ENCODE data around the gene TMEM125.

Gene TMEM125

DNA sequence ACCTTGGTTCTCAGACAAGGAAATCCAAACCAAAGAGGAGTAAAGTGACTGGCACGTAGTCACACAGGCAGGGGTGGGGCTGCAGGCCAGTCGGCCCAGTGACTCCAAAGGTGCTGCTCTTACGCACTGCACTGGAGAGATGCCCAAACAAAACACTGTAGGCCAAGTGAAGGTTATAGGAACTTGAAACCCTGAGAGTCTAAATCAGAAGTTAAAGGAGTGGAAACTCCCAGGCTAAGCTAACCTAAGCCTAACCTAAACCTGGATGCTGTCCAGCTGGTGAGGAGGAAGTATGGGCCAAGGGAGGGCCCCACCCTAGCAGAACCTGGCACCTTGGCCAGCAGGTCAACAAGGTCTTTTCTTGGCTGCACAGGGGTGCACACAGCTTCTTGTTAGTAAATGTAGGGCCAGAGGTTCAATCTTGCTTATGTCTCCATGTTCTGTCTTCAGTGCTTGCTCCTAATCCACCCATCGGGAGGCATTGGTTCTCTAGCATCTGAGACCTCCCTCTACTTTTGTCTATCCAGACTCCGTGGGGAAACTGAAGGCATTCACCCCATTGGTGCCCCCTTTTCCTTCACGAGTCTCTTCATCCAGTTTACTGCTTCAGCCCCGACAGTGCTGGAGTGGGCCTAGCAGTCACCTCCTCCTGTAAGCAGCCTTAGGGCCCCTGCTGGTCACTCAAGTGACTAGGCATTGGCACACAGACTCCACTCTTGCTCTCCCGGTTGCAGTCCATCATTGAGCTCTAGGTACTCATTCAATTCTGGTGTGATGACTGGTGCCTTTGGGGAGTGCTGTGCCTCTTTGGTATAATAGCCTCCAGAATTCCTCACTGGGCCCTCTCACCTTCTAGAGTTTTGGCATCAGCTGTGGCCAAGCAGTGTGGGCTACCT lies 12.9 kb upstream of the TMEM125 start:
- no peak for TF ChIP-seq GATA3 (IDR thresholded peaks at IDR 0.05; ENCODE audit: low read depth, low read length)
- no peak for TF ChIP-seq GATA2 (IDR thresholded peaks at IDR 0.05; ENCODE audit: low read depth, low read length)

DNA sequence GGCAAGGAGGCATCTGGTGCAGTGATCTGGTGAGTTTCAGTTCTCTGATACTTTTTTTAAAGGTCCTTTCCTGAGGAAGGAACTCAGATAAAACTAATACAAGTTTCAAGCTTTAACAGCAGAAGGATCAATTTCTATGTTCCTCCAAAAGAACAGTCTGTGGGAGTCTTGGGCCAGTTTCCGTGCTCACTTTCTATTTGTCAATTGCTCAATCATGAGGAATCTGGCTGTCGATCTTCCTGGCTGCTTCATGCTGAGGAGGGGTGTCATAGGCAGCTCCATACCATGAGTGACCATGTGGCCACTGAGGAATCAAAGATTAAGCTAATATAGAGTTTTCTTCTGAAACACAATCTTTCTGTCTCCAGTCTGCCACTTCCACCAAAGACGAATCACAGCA lies 11.4 kb upstream of the TMEM125 start:
- TF ChIP-seq GATA3 (IDR thresholded peaks at IDR 0.05; ENCODE audit: low read depth, low read length), result no peak
- TF ChIP-seq GATA2 (IDR thresholded peaks at IDR 0.05; ENCODE audit: low read depth, low read length), result no peak

DNA sequence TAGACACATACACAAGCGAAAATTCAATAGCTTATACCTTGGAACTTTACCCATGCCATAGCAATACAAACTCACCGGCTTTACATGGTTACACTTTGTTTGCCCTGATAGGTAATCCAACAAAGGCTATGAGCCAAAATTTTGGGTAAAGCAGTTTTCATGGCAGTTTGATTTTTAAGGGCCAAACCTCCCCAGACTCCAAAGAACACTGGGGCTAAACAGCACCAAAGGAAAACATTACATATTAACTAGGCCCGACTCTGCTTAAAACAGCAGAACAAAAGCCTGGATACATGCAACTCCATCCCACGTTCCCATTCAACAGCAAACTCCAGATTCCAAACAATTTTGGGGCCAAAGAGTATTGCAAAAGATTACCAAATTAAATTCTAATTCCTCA lies 4.4 kb upstream of the TMEM125 start:
- TF ChIP-seq GATA3 (IDR thresholded peaks at IDR 0.05; ENCODE audit: low read depth, low read length) (no peak), GATA2 (IDR thresholded peaks at IDR 0.05; ENCODE audit: low read depth, low read length) (no peak)

GRCh38 chr1:43266881-43267280 lies 2.9 kb upstream of the TMEM125 start:
- TF ChIP-seq GATA2 (IDR thresholded peaks at IDR 0.05; ENCODE audit: low read depth, low read length), result no peak
- no peak for TF ChIP-seq GATA3 (IDR thresholded peaks at IDR 0.05; ENCODE audit: low read depth, low read length)

DNA sequence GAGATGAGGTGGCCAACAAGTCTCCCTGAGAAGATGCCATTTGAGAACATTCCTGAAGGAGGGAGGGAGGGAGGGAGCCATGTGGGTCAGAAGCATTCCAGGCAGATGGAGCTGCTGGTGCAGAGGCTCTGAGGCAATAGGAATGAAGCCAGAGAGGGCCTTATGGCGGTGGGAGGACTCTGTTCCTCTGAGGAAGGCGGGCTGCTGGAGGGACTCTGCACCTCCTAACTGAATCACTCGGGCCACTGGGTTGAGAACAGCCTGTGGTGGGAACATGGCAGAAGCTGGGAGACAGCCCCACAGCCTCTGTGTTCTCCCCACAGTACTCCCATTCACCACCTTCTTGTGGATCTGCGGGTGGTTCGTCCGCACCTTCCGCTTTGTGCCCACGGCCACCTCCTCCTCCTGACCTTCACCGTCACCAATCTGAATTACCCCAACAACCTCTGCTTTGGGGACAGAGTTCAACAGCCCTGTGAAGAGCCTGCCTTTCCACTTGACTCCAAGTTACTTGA lies 2.4 kb upstream of the TMEM125 start:
- TF ChIP-seq GATA3 (IDR thresholded peaks at IDR 0.05; ENCODE audit: low read depth, low read length) (no peak), GATA2 (IDR thresholded peaks at IDR 0.05; ENCODE audit: low read depth, low read length) (no peak)

DNA sequence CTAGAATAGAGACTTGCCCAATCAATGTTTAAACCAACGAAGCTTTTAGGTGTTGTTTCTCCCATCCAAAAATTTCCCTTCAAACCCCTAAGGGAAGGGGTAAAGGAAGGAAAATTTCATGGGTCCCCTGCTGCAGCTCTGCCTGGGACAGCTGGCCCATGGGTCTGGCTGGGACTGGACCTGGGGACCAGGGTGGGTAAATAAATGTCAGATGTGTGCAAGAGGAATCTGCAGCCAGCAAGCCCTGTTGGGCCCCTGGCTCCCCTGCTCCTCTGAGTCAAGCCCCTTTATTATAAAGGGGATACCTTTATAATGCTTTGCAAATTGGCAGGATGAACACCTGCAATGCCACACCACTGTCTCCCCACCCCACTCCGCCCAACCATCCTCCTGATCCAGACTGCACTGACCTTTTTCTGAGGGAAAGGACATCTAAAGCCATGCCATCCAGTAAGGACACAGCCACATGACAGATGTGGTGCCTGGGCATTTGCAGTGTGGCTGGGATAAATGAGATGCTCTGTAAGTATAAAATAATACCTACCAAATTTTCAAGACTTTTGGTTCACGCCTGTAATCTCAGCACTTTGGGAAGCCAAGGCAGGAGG lies 1.9 kb upstream of the TMEM125 start:
- TF ChIP-seq GATA3 (IDR thresholded peaks at IDR 0.05; ENCODE audit: low read depth, low read length) (no peak), GATA2 (IDR thresholded peaks at IDR 0.05; ENCODE audit: low read depth, low read length) (no peak)

DNA sequence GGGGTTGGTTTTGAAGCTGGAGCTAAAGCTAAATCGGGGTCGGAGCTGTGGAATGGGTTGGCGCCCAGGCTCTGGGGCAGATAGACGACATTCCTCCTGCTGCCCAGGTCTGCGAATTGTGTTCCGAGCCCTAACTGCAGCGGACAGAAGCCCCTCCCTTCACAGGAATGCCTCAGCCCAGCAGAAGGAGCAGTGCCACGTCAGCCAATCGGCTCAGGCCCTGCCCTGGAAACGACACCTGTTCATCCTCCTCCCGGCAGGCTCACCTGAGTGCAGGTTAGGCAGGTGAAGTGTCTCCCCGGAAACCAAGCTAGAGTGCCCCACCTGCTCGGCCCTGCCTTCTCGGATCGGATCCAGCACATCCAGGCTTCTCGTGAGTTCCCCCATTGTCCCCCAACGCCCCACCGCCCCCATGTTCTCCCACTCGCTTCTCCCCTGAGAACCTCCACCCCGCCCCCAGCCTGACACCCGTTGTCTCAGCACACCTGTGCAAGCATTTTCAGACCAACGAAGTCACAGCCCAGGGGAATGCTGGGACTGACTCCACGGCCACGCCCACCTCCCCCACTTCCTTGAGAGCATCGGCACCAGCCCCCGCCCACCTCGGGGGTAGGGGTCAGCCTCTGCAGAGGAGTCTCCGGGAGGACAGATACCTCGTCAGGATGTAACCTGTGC lies 775 bp downstream of the TMEM125 start:
- TF ChIP-seq GATA3 (IDR thresholded peaks at IDR 0.05; ENCODE audit: low read depth, low read length), result no peak
- TF ChIP-seq GATA2 (IDR thresholded peaks at IDR 0.05; ENCODE audit: low read depth, low read length), result no peak

DNA sequence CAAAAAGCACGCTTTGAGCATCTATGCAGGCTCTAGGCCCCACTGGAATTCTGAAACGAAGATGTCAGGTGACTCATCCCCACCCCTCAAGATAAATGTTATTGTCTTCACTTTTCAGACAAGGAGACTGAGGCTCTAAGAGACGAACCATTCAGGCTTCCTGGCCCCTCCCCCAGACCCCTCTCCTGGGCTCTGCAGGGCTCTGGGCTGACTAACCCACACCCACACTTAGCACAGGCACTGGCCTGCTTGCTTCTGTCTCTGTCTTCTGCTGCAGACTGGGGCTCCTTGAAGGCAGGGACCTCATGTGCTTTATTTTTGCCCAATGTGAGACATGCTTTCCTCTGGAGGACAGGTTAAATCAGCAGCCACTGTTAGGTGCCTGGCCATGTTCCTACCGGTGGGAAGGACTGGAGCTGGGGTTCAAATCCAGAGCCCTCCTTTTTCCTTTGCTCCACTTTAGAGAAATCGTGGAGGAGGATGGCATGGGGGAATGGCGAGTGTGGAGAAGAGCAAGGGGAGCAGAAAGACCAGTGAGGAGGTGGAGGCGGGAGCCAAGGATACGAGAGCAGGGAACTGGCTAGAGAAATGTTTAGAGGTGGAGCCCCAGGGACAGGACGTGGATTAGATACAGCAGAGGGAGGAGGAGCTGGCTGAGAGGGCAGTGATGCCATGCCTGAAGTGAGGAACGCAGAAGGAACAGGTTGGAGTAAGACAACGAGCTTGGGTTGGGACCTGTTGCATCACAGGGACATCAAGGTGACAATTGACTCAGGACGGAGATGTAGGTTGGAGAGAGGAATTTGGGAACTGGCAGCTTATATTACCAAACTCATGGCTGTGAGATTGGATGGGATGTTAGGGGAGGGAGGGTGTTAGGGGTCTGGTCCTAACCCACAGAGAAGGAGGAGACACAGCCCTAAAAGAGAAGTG lies 1.7 kb downstream of the TMEM125 start:
- TF ChIP-seq GATA2 (IDR thresholded peaks at IDR 0.05; ENCODE audit: low read depth, low read length) (no peak), GATA3 (IDR thresholded peaks at IDR 0.05; ENCODE audit: low read depth, low read length) (no peak)

- TF ChIP-seq GATA3 (IDR thresholded peaks at IDR 0.05; ENCODE audit: low read depth, low read length) (no peak), GATA2 (IDR thresholded peaks at IDR 0.05; ENCODE audit: low read depth, low read length) (no peak)
Measured at GRCh38 chr1:43272161-43272560, 2.4 kb downstream of the TMEM125 start.

DNA sequence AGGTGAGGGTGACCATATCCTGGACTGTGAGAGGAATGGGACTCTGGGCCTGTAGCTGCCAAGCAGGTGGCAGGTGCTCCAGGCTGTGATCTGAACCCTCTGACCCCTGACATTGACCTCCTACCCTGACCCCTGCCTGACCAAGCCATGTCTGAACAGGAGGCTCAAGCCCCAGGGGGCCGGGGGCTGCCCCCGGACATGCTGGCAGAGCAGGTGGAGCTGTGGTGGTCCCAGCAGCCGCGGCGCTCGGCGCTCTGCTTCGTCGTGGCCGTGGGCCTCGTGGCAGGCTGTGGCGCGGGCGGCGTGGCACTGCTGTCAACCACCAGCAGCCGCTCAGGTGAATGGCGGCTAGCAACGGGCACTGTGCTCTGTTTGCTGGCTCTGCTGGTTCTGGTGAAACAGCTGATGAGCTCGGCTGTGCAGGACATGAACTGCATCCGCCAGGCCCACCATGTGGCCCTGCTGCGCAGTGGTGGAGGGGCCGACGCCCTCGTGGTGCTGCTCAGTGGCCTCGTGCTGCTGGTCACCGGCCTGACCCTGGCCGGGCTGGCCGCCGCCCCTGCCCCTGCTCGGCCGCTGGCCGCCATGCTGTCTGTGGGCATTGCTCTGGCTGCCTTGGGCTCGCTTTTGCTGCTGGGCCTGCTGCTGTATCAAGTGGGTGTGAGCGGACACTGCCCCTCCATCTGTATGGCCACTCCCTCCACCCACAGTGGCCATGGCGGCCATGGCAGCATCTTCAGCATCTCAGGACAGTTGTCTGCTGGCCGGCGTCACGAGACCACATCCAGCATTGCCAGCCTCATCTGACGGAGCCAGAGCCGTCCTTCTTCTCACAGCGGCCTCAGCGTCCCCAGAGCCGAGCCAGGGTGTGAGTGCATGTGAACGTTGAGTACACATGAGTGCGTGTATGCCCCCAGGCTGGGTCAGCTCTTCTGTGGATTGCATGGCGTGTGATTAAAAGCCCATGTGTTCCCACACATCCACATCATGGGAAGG lies 3.1 kb downstream of the TMEM125 start:
- no peak for TF ChIP-seq GATA2 (IDR thresholded peaks at IDR 0.05; ENCODE audit: low read depth, low read length)
- no peak for TF ChIP-seq GATA3 (IDR thresholded peaks at IDR 0.05; ENCODE audit: low read depth, low read length)

DNA sequence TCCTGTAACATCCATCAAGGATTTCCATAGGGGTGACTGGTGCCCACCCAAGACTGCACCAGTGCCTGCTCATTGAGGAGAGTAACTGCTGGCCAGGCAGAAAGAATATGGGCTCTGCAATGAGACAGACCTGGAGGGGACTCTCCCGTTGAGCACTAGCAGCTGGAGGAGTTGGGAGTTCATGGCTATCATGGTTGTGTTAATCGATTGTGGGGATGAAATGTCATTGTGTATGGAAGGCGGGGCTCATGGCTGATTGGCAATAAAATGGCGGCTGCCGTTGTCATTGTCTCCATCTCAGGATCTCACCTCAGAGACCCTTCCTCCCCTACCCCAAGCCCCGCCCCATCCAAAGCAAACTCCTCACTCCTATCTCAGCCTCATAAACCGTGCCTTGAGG lies 3.9 kb downstream of the TMEM125 start:
- TF ChIP-seq GATA2 (IDR thresholded peaks at IDR 0.05; ENCODE audit: low read depth, low read length) (no peak), GATA3 (IDR thresholded peaks at IDR 0.05; ENCODE audit: low read depth, low read length) (no peak)

- no peak for TF ChIP-seq GATA2 (IDR thresholded peaks at IDR 0.05; ENCODE audit: low read depth, low read length)
- TF ChIP-seq GATA3 (IDR thresholded peaks at IDR 0.05; ENCODE audit: low read depth, low read length), result no peak
Measured at GRCh38 chr1:43274125-43274803, 4.5 kb downstream of the TMEM125 start.
